Smooth muscle cell of trachea (primary cell): ENCODE measurements around the gene SEZ6L. TPM values are rescaled to one million over a fixed set of nuclear protein-coding genes. Genes with fewer than 3 reads are reported as not detected.

Experiments
- total RNA-seq: library from RNA; depleted of rRNA; stranded (reverse); fragments of >200 nt; gene quantifications from 2 replicates; pipeline ENCODE4 v1.2.1, GENCODE V29; 2014

Gene SEZ6L
- not detected in 2 replicates for total RNA-seq

DNA sequence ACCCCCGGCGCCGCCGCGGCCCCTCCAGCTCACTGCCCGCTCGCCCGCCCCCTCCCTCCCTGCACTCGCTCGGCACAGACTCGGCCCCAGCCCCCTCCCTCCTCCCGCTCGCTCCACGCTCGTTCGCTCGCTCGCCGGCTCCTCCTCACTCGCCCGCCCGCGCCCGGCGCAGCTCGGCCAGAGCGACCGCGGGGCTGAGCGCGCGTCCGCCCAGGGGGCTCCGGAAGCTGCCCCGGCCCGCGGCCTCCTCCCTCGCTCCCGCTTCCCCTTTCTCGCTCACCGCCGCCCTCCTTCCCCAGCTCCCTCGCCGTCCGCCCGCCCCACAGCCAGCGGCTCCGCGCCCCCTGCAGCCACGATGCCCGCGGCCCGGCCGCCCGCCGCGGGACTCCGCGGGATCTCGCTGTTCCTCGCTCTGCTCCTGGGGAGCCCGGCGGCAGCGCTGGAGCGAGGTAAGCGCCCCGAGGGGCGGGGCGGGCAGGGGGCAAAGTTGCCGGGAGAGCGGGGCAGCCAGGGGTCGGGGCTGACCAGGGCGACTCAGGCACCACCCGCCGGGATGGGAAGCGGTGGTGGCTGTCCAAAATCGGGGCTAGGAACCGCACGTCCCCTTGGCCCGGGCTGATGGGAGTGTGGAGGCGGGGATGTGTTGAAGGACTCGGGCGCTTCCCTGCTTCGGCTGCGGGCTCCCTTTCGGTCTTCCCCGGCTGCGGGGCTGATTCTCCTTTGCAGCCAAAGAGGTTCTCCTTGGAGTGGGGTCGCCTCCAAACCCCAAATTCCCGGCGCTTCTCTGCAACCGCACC, at the start of gene SEZ6L:
Gene SEZ6L, plus strand, starts transcription at position 148 of the 797 bp plus-strand sequence. Its CDS starts 208 bp downstream, at position 356.

DNA sequence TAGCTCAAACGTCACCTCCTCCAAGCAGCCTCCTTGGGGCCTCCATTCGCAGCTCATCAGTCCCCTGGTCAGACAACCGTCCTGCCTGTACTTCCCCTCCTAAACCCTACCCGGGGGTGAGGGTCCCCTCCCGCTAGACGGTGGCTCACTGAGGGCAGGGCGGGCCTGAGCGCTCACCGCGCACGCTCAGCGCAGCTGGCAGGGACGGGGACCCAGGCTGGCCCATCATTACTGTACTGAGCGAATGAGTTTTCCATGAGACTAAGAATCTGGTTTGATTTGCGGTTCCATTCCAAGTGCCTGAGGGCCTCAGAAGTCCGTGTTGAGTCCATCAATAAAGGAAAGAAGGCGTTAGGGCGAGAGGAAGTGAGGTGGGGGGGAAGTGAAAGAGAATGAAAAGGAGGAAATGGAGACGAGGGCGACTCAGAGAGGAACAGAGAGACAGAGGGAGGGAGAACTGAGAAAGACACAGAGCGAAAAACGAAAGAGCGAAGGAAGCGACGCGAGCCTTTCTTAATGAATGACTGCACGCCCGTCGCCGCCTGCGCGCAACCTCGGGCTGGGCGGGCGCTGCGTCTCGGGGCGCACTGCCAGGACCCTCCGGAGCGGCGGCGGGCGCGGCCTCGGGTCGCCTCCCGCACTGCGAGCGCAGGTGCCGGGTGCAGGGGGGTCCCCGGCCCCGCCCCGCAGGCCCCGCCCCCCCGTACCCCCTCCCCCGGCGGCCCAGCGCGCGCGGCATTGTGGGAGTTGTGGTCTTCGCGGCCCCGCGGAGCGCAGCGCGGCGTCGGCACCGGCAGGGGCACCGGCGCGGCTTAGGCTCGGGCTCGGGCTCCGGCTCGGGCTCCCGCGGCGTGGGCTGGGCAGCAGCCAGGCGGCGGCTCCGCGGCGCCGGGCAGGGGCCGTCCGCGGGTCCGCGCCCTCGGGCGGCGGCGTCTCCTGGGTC, 259.5 kb downstream of the SEZ6L start, which contains the start of gene ASPHD2:
Gene ASPHD2, plus strand, starts transcription at position 746 of the 943 bp plus-strand sequence. CDS start 4,356 bp downstream, outside the sequence.

